ENCODE results near the gene TAS2R38.

Gene TAS2R38

DNA sequence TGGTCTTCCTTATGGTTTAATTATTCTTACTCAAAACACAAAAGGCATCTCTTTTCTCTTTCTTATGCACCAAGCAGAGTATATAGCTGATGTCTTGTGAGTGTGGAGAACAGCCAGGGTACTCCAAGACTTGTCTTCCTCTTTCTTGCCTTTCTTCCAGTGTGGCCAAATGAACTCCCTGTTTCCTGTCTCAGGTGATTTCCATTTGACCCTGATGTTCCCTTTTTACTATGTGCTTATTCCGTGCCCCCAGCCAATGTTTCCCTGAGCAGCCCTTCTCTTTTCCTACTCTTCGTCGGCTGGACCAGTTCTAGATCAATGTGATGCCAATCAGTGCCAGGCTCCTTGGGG, 44.8 kb downstream of the TAS2R38 start:
- no peak for DNase-seq (ENCODE audit: extremely low read depth, insufficient read length)
- H3K4me3 ChIP-seq (replicated peaks; ENCODE audit: low read depth, low read length) = no peak overlapping the region
- H3K36me3 ChIP-seq (ENCODE audit: control insufficient read depth, insufficient read depth, low read length) = no peaks in the 10 kb centered on the region
- no peaks in the 10 kb centered on the region for H3K27me3 ChIP-seq (replicated peaks; ENCODE audit: control insufficient read depth, insufficient read depth, low read length)
- TF ChIP-seq CTCF (IDR thresholded peaks at IDR 0.05; ENCODE audit: insufficient read depth, low read length, poor library complexity, severe bottlenecking) = no peak

DNA sequence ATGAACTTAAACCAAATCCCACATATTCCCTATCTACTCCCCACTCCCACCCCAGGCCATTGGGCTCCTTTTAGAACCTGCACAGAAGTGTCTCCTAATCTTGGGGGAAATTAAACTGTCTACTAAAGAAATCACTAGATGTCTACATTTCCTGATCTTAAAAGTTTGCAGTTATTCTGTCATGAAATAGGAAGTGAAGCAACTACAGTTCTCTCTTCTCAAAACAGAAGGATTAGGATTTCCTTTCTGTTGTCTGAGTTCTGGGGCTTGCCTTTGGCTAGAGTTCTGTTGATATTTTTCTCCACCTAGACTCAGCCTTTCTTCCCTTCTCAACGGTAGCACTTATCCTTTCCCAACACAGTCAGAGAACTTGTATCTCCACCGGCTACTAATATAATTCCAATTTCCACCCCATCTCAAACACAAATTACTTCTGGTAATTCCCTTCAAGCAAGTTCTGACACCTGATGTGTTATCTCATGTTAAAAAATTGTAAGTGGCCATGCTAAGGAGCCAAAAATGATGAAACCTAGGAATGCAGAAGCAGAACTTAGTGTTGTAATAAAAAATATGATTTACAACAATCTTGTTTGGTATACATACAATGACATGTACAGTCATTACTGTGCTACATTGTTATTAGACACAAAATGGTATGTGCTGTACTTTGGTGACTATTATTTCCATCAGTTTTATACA, 45.3 kb downstream of the TAS2R38 start:
- DNase-seq (ENCODE audit: extremely low read depth, insufficient read length) = no peak
- H3K4me3 ChIP-seq (replicated peaks; ENCODE audit: low read depth, low read length) = no peak overlapping the region

More for the DNA sequence above, 45.3 kb downstream of the TAS2R38 start:
- Histone ChIP-seq H3K27me3 (replicated peaks; ENCODE audit: control insufficient read depth, insufficient read depth, low read length) (no peaks in the 10 kb centered on the region), H3K36me3 (ENCODE audit: control insufficient read depth, insufficient read depth, low read length) (no peaks in the 10 kb centered on the region)
- no peak for TF ChIP-seq CTCF (IDR thresholded peaks at IDR 0.05; ENCODE audit: insufficient read depth, low read length, poor library complexity, severe bottlenecking)

Data from GM06990 (cell line).